Chondrocyte (in vitro differentiated cells): ENCODE results near the gene DCHS2. TPM values are rescaled to one million over a fixed set of nuclear protein-coding genes. Genes with fewer than 3 reads are reported as not detected.
A peak's percentile ranks its signal among the peaks of the same experiment; 100 is the strongest.

ENCODE experiments used
- DNase-seq: peaks from one replicate; pipeline ENCODE4 v3.0.0; 2021; ENCODE audit warnings: mixed read lengths, low spot score
- H3K27ac Mint-ChIP-seq: one replicate; pipeline ENCODE4 v1.8.0; 2021; ENCODE audit warnings: mild to moderate bottlenecking, moderate library complexity, mixed read lengths; ENCODE audit not compliant: unreplicated experiment
- H3K27me3 Mint-ChIP-seq: 2 replicates; pipeline ENCODE4 v1.8.0; 2021; ENCODE audit warnings: low read depth, mixed read lengths
- H3K36me3 Mint-ChIP-seq: 2 replicates; pipeline ENCODE4 v1.8.0; 2021; ENCODE audit warnings: low read depth, mixed read lengths
- H3K4me1 Mint-ChIP-seq: 2 replicates; pipeline ENCODE4 v1.8.0; 2021; ENCODE audit warnings: low read depth, mild to moderate bottlenecking, mixed read lengths
- H3K4me3 Mint-ChIP-seq: one replicate; pipeline ENCODE4 v1.8.0; 2021; ENCODE audit warnings: mild to moderate bottlenecking, moderate library complexity, mixed read lengths; ENCODE audit not compliant: unreplicated experiment
- H3K9me3 Mint-ChIP-seq: 2 replicates; pipeline ENCODE4 v1.8.0; 2021; ENCODE audit warnings: low read depth, mixed read lengths
- total RNA-seq: library from RNA; stranded (reverse); gene quantifications from 3 replicates; pipeline ENCODE4 v1.2.1, GENCODE V29; 2021
- TF ChIP-seq, protein P1 (sequence below): fragments of 200-600 bp; sonication (generic); IDR thresholded peaks from 2 replicates; pipeline ENCODE4 v1.5.0; 2021; ENCODE audit warnings: antibody characterized with exemption, mild to moderate bottlenecking, moderate library complexity

Gene DCHS2
- total RNA-seq, 1 donor from 2014 or later: not detected

GRCh38 chr4:154516318-154517029, 24.9 kb upstream of the DCHS2 start:
- H3K4me1 Mint-ChIP-seq: peaks cover 4% of the 10 kb centered on the region
- peaks cover 52% of the 10 kb centered on the region for H3K27me3 Mint-ChIP-seq
- no peaks in the 10 kb centered on the region for H3K36me3 Mint-ChIP-seq

DNA sequence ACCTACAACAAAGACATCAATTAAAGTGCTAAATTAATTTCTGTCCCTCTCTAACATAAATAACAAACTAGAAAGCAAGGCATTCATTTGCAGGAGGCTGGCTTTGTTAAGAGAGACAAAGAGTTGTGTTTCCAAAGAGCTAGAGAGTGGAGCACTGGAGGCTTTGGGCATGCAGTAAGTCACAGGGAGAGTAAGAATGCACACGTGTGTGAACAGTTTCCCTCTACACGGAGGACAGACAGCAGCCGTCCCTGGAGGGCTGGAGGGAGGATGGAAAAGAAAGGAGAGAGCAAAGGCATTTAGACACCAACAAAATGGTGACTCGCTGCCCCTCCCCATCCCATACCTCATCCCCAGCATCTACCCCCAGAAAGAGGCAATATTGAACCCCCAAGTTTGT, 20.4 kb upstream of the DCHS2 start:
- Mint-ChIP-seq H3K4me1 (no peaks in the 10 kb centered on the region), H3K36me3 (no peaks in the 10 kb centered on the region), H3K4me3 (no peak overlapping the region), H3K27me3 (peaks cover 57% of the 10 kb centered on the region), H3K27ac (no peak overlapping the region), H3K9me3 (no peaks in the 10 kb centered on the region)
- TF ChIP-seq, protein P1, sequence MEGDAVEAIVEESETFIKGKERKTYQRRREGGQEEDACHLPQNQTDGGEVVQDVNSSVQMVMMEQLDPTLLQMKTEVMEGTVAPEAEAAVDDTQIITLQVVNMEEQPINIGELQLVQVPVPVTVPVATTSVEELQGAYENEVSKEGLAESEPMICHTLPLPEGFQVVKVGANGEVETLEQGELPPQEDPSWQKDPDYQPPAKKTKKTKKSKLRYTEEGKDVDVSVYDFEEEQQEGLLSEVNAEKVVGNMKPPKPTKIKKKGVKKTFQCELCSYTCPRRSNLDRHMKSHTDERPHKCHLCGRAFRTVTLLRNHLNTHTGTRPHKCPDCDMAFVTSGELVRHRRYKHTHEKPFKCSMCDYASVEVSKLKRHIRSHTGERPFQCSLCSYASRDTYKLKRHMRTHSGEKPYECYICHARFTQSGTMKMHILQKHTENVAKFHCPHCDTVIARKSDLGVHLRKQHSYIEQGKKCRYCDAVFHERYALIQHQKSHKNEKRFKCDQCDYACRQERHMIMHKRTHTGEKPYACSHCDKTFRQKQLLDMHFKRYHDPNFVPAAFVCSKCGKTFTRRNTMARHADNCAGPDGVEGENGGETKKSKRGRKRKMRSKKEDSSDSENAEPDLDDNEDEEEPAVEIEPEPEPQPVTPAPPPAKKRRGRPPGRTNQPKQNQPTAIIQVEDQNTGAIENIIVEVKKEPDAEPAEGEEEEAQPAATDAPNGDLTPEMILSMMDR: no peak
- DNase-seq: no peak

More at GRCh38 chr4:154516318-154517029, 24.9 kb upstream of the DCHS2 start:
- TF ChIP-seq, protein P1: no peak
- no peak for DNase-seq
- Mint-ChIP-seq H3K27ac (no peak overlapping the region), H3K9me3 (no peaks in the 10 kb centered on the region), H3K4me3 (no peak overlapping the region)

- H3K4me3 Mint-ChIP-seq: no peak overlapping the region
- no peak for DNase-seq
- H3K9me3 Mint-ChIP-seq: no peaks in the 10 kb centered on the region
- TF ChIP-seq, protein P1: no peak
- no peak overlapping the region for H3K27ac Mint-ChIP-seq
- H3K4me1 Mint-ChIP-seq: no peaks in the 10 kb centered on the region
- no peaks in the 10 kb centered on the region for H3K36me3 Mint-ChIP-seq
- peaks cover 60% of the 10 kb centered on the region for H3K27me3 Mint-ChIP-seq
These were observed 19.9 kb upstream of the DCHS2 start for GRCh38 chr4:154511548-154511947.

GRCh38 chr4:154507156-154507555, 15.6 kb upstream of the DCHS2 start:
- no peaks in the 10 kb centered on the region for H3K36me3 Mint-ChIP-seq
- no peak overlapping the region for H3K4me3 Mint-ChIP-seq
- TF ChIP-seq, protein P1: no peak
- H3K9me3 Mint-ChIP-seq: no peaks in the 10 kb centered on the region
- no peaks in the 10 kb centered on the region for H3K4me1 Mint-ChIP-seq
- H3K27me3 Mint-ChIP-seq: peaks cover 71% of the 10 kb centered on the region
- no peak overlapping the region for H3K27ac Mint-ChIP-seq
- no peak for DNase-seq

GRCh38 chr4:154506253-154506652, 14.7 kb upstream of the DCHS2 start:
- Mint-ChIP-seq H3K4me1 (no peaks in the 10 kb centered on the region), H3K9me3 (no peaks in the 10 kb centered on the region), H3K27ac (no peak overlapping the region), H3K27me3 (peaks cover 72% of the 10 kb centered on the region), H3K4me3 (no peak overlapping the region), H3K36me3 (no peaks in the 10 kb centered on the region)
- TF ChIP-seq, protein P1: peak; percentile 82
- no peak for DNase-seq
